ENCODE results near the gene LAMB1.

The LAMB1 gene

DNA sequence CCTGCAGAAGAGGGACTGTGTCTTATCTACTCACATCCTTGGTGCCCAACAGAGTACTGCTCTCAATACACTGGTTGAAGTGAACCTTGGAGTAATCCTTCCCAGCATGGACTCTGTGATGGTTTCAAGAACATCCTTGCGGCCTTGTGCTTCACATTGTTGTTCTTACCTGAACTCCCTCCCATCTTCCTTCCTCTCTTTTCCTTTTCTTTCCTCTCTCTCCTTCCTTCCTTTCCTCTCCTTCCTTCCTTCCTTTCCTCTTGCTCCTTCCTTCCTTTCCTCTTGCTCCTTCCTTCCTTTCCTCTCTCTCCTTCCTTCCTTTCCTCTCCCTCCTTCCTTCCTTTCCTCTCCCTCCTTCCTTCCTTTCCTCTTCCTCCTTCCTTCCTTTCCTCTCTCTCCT lies 26.3 kb downstream of the LAMB1 start:
- Histone ChIP-seq H3K36me3 (replicated peaks; ENCODE audit: low read depth, low read length) (no peaks in the 10 kb centered on the region), H3K9me3 (ENCODE audit: insufficient read depth, low read length) (no peaks in the 10 kb centered on the region), H4K20me1 (ENCODE audit: insufficient read depth, low read length) (no peaks in the 10 kb centered on the region), H3K9ac (ENCODE audit: low read length) (no peak overlapping the region), H2AFZ (ENCODE audit: low read depth, low read length) (no peak overlapping the region), H3K4me2 (ENCODE audit: low read length) (no peak overlapping the region), H3K27ac (ENCODE audit: low read length) (no peak overlapping the region), H3K4me1 (ENCODE audit: low read length) (no peaks in the 10 kb centered on the region), H3K27me3 (ENCODE audit: low read depth, low read length) (no peaks in the 10 kb centered on the region), H3K4me3 (ENCODE audit: low read length) (no peak overlapping the region), H3K79me2 (ENCODE audit: low read length) (no peaks in the 10 kb centered on the region)
- no peak for TF ChIP-seq EZH2phosphoT487 (IDR thresholded peaks at IDR 0.05; ENCODE audit: low read depth)
- TF ChIP-seq, protein P1, sequence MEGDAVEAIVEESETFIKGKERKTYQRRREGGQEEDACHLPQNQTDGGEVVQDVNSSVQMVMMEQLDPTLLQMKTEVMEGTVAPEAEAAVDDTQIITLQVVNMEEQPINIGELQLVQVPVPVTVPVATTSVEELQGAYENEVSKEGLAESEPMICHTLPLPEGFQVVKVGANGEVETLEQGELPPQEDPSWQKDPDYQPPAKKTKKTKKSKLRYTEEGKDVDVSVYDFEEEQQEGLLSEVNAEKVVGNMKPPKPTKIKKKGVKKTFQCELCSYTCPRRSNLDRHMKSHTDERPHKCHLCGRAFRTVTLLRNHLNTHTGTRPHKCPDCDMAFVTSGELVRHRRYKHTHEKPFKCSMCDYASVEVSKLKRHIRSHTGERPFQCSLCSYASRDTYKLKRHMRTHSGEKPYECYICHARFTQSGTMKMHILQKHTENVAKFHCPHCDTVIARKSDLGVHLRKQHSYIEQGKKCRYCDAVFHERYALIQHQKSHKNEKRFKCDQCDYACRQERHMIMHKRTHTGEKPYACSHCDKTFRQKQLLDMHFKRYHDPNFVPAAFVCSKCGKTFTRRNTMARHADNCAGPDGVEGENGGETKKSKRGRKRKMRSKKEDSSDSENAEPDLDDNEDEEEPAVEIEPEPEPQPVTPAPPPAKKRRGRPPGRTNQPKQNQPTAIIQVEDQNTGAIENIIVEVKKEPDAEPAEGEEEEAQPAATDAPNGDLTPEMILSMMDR (IDR thresholded peaks at IDR 0.05; ENCODE audit: low read depth, low read length) = no peak

DNA sequence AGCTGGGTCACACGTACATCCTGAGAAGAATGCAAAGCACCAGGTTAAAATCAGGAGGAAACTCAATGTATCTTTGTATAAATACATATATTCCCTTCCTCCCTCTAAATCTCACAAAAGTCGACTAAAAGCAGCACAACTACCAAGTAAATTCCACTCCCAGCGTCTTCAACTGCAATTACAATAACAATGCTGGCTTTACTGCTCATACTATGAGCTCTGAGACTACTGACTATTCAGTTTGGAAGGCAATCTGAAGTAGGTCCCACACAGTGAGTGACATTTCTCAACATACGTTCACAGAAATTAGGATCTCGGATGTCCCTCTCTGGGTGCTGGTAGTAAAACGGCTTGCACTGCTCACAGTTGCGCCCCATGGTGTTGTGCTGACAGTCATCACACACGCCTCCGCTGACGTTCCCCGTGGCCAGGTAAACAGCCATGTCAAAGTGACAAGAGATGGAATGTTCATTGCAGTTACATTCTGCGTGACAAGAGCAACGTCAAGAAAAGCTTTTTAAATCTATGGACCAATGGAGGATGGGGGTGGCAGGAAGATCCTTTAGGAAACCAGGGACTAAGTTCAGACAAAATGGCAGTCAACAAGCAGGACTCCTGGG lies 27.5 kb downstream of the LAMB1 start:
- no peak for TF ChIP-seq EZH2phosphoT487 (IDR thresholded peaks at IDR 0.05; ENCODE audit: low read depth)
- TF ChIP-seq, protein P1 (IDR thresholded peaks at IDR 0.05; ENCODE audit: low read depth, low read length) = no peak
- Histone ChIP-seq H3K9me3 (ENCODE audit: insufficient read depth, low read length) (no peaks in the 10 kb centered on the region), H3K27ac (ENCODE audit: low read length) (no peak overlapping the region)

GRCh38 chr7:107973861-107974260 lies 29.1 kb downstream of the LAMB1 start:
- Histone ChIP-seq H3K4me2 (ENCODE audit: low read length) (no peak overlapping the region), H3K36me3 (replicated peaks; ENCODE audit: low read depth, low read length) (no peaks in the 10 kb centered on the region), H2AFZ (ENCODE audit: low read depth, low read length) (no peak overlapping the region), H3K4me1 (ENCODE audit: low read length) (no peaks in the 10 kb centered on the region), H3K27ac (ENCODE audit: low read length) (no peak overlapping the region), H4K20me1 (ENCODE audit: insufficient read depth, low read length) (no peaks in the 10 kb centered on the region), H3K27me3 (ENCODE audit: low read depth, low read length) (no peaks in the 10 kb centered on the region), H3K9me3 (ENCODE audit: insufficient read depth, low read length) (no peaks in the 10 kb centered on the region), H3K4me3 (ENCODE audit: low read length) (no peak overlapping the region), H3K79me2 (ENCODE audit: low read length) (no peaks in the 10 kb centered on the region), H3K9ac (ENCODE audit: low read length) (no peak overlapping the region)
- no peak for TF ChIP-seq EZH2phosphoT487 (IDR thresholded peaks at IDR 0.05; ENCODE audit: low read depth)
- TF ChIP-seq, protein P1 (IDR thresholded peaks at IDR 0.05; ENCODE audit: low read depth, low read length) = no peak

More for the DNA sequence above, 27.5 kb downstream of the LAMB1 start:
- H3K9ac ChIP-seq (ENCODE audit: low read length) = no peak overlapping the region
- H3K36me3 ChIP-seq (replicated peaks; ENCODE audit: low read depth, low read length) = no peaks in the 10 kb centered on the region
- H4K20me1 ChIP-seq (ENCODE audit: insufficient read depth, low read length) = no peaks in the 10 kb centered on the region
- no peaks in the 10 kb centered on the region for H3K27me3 ChIP-seq (ENCODE audit: low read depth, low read length)
- H3K79me2 ChIP-seq (ENCODE audit: low read length) = no peaks in the 10 kb centered on the region
- no peak overlapping the region for H2AFZ ChIP-seq (ENCODE audit: low read depth, low read length)
- H3K4me3 ChIP-seq (ENCODE audit: low read length) = no peak overlapping the region
- no peak overlapping the region for H3K4me2 ChIP-seq (ENCODE audit: low read length)
- H3K4me1 ChIP-seq (ENCODE audit: low read length) = no peaks in the 10 kb centered on the region

GRCh38 chr7:107972941-107973376 lies 30.0 kb downstream of the LAMB1 start:
- Histone ChIP-seq H2AFZ (ENCODE audit: low read depth, low read length) (no peak overlapping the region), H3K4me2 (ENCODE audit: low read length) (no peak overlapping the region), H3K79me2 (ENCODE audit: low read length) (no peaks in the 10 kb centered on the region), H3K4me3 (ENCODE audit: low read length) (no peak overlapping the region), H3K9me3 (ENCODE audit: insufficient read depth, low read length) (no peaks in the 10 kb centered on the region), H4K20me1 (ENCODE audit: insufficient read depth, low read length) (no peaks in the 10 kb centered on the region), H3K27ac (ENCODE audit: low read length) (no peak overlapping the region), H3K9ac (ENCODE audit: low read length) (no peak overlapping the region), H3K4me1 (ENCODE audit: low read length) (no peaks in the 10 kb centered on the region), H3K27me3 (ENCODE audit: low read depth, low read length) (no peaks in the 10 kb centered on the region), H3K36me3 (replicated peaks; ENCODE audit: low read depth, low read length) (no peaks in the 10 kb centered on the region)
- no peak for TF ChIP-seq EZH2phosphoT487 (IDR thresholded peaks at IDR 0.05; ENCODE audit: low read depth)
- TF ChIP-seq, protein P1 (IDR thresholded peaks at IDR 0.05; ENCODE audit: low read depth, low read length) = no peak

Measured in OCI-LY3 (cell line).